Mesenchymal stem cell (in vitro differentiated cells and primary cell): Measurements from ENCODE around the gene SPEN.

Experiments used
- DNase-seq: peaks from one replicate; pipeline ENCODE4 v3.0.0-alpha.2; 2013
- H2AFZ ChIP-seq: one replicate; pipeline ENCODE4 v1.6.1; 2013; ENCODE audit warnings: low read depth, mild to moderate bottlenecking, control low read depth, inconsistent platforms, low read length, moderate library complexity
- H2AK5ac ChIP-seq: 2 replicates; pipeline ENCODE4 v1.6.1; 2013; ENCODE audit warnings: low read length, moderate library complexity, mild to moderate bottlenecking, inconsistent platforms; ENCODE audit not compliant: severe bottlenecking
- H2BK120ac ChIP-seq: one replicate; pipeline ENCODE4 v1.6.1; 2013; ENCODE audit warnings: low read depth, mild to moderate bottlenecking, inconsistent platforms, low read length, moderate library complexity
- H2BK12ac ChIP-seq, 2 experiments: one replicate each; pipeline ENCODE4 v1.6.1; 2013; ENCODE audit warnings: inconsistent platforms in 2 of 2, low read length in 2 of 2, mild to moderate bottlenecking in 2 of 2, moderate library complexity in 2 of 2, control low read depth in 1 of 2
- H2BK15ac ChIP-seq: one replicate; pipeline ENCODE4 v1.6.1; 2013; ENCODE audit warnings: mild to moderate bottlenecking, low read depth, inconsistent platforms; ENCODE audit not compliant: poor library complexity, severe bottlenecking
- H2BK5ac ChIP-seq: 2 replicates; pipeline ENCODE4 v1.6.1; 2013; ENCODE audit warnings: low read depth, mild to moderate bottlenecking, low read length, control low read depth, inconsistent platforms; ENCODE audit not compliant: poor library complexity, severe bottlenecking
- H3K14ac ChIP-seq, 2 experiments: one replicate each; pipeline ENCODE4 v1.6.1; 2013; ENCODE audit warnings: inconsistent platforms in 2 of 2, low read length in 2 of 2, control low read depth in 1 of 2, mild to moderate bottlenecking in 1 of 2, moderate library complexity in 1 of 2
- H3K18ac ChIP-seq, 2 experiments: one replicate each; pipeline ENCODE4 v1.6.1; 2013; ENCODE audit warnings: inconsistent platforms in 2 of 2, low read length in 2 of 2, control low read depth in 1 of 2, low read depth in 1 of 2, mild to moderate bottlenecking in 1 of 2
- H3K23ac ChIP-seq, 2 experiments: one replicate each; pipeline ENCODE4 v1.6.1; 2013; ENCODE audit warnings: inconsistent platforms in 2 of 2, low read length in 2 of 2, mild to moderate bottlenecking in 2 of 2, moderate library complexity in 2 of 2, control low read depth in 1 of 2
- H3K27ac ChIP-seq: 2 replicates; pipeline ENCODE4 v1.5.1; 2013; ENCODE audit warnings: mild to moderate bottlenecking, moderate library complexity, low read length, control low read depth, inconsistent platforms; ENCODE audit not compliant: poor library complexity, severe bottlenecking
- H3K27me3 ChIP-seq, 2 experiments: 2 replicates each; pipeline versions ENCODE4 v1.6.1 to v1.7.0; 2013; ENCODE audit warnings: low read length in 2 of 2, mild to moderate bottlenecking in 2 of 2, moderate library complexity in 2 of 2, control low read depth in 1 of 2, inconsistent platforms in 1 of 2; ENCODE audit not compliant: control insufficient read depth in 1 of 2, insufficient read depth in 1 of 2
- H3K36me3 ChIP-seq, 2 experiments: 2 replicates each; pipeline versions ENCODE4 v1.6.1 to v1.7.0; 2013; ENCODE audit warnings: low read length in 2 of 2, control low read depth in 1 of 2, inconsistent platforms in 1 of 2, low read depth in 1 of 2, mild to moderate bottlenecking in 1 of 2; ENCODE audit not compliant: insufficient read depth in 2 of 2, control insufficient read depth in 1 of 2
- H3K4ac ChIP-seq, 2 experiments: one replicate each; pipeline ENCODE4 v1.6.1; 2013; ENCODE audit warnings: inconsistent platforms in 2 of 2, low read length in 2 of 2, mild to moderate bottlenecking in 2 of 2, moderate library complexity in 2 of 2, control low read depth in 1 of 2, low read depth in 1 of 2
- H3K4me1 ChIP-seq: 2 replicates; pipeline ENCODE4 v1.6.1; 2013; ENCODE audit warnings: low read depth, low read length, control low read depth; ENCODE audit not compliant: control insufficient read depth, insufficient read depth
- H3K4me2 ChIP-seq: 2 replicates; pipeline ENCODE4 v1.6.1; 2013; ENCODE audit warnings: low read length, mild to moderate bottlenecking, inconsistent platforms; ENCODE audit not compliant: poor library complexity, severe bottlenecking
- H3K4me3 ChIP-seq, 2 experiments: 2 replicates each; pipeline versions ENCODE4 v1.5.1 to v1.7.0; 2013; ENCODE audit warnings: low read length in 2 of 2, mild to moderate bottlenecking in 2 of 2, control low read depth in 1 of 2, low read depth in 1 of 2; ENCODE audit not compliant: insufficient read depth in 1 of 2
- H3K79me1 ChIP-seq: replicated peaks from 2 replicates; pipeline ENCODE4 v1.6.1; 2013; ENCODE audit warnings: mild to moderate bottlenecking, control low read depth, low read length, inconsistent platforms; ENCODE audit not compliant: poor library complexity, severe bottlenecking
- H3K9ac ChIP-seq: 2 replicates; pipeline ENCODE4 v1.7.0; 2013; ENCODE audit warnings: mild to moderate bottlenecking, low read length, moderate library complexity
- H3K9me3 ChIP-seq: 2 replicates; pipeline ENCODE4 v1.7.0; 2013; ENCODE audit warnings: mild to moderate bottlenecking, low read length; ENCODE audit not compliant: control insufficient read depth
- H4K8ac ChIP-seq: one replicate; pipeline ENCODE4 v1.6.1; 2013; ENCODE audit warnings: inconsistent platforms, mild to moderate bottlenecking, low read length, moderate library complexity
- H4K91ac ChIP-seq: one replicate; pipeline ENCODE4 v1.6.1; 2013; ENCODE audit warnings: mild to moderate bottlenecking, low read length, inconsistent platforms
- WGBS: methylation state at CpG from one replicate; pipeline ENCODE4 v1.1.7; 2013; ENCODE audit warnings: mixed read lengths; 5-methylcytosine and 5-hydroxymethylcytosine counted together

SPEN gene

DNA sequence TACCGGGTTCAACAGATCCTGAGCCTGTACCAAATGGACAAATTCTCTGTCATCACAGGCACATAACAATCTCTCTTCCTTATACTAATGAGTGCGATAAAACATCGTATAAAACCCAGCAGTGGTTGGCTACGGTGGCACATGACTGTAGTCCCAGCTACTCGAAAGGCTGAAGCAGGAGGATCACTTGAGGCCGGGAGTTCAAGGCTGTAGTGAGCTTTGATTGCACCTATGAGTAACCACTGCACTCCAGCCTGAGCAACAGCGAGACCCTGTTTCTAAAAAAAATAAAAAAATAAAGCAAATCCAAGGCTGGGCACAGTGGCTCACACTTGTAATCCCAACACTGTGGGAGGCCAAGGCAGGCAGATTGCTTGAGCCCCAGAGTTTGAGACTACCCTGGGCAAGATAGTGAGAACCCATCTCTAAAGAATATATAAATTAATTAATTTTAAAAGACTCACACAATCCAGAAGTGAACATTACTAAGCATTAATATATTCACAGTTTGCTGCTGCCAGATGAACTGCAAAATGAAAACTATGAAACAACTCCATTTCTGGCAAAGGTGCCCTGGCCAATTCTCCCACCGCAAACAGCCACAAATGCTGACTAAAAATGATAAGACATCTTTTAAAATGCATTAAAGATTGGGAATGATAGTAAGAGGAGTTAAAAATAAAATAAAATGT lies 115.3 kb downstream of the SPEN start:
- no peak overlapping the region for H4K8ac ChIP-seq
- H3K9ac ChIP-seq: peak overlapping the region; percentile 53
- no peak overlapping the region for H2BK12ac ChIP-seq
- peaks cover 19% of the 10 kb centered on the region for H3K79me1 ChIP-seq
- H3K4me1 ChIP-seq: peaks cover 35% of the 10 kb centered on the region
- peaks cover 9 to 13% of the 10 kb centered on the region in 2 experiments for H3K36me3 ChIP-seq
- H2BK5ac ChIP-seq: no peak overlapping the region
- no peak overlapping the region for H3K4me2 ChIP-seq
- H3K9me3 ChIP-seq: no peaks in the 10 kb centered on the region
- no peaks in the 10 kb centered on the region for H3K27me3 ChIP-seq
- H3K18ac ChIP-seq: no peak overlapping the region
- H2AK5ac ChIP-seq: no peak overlapping the region
- no peak overlapping the region for H3K23ac ChIP-seq
- H2AFZ ChIP-seq: no peak overlapping the region
- no peak overlapping the region for H3K4ac ChIP-seq
- WGBS: 98% methylated on average over 6 of the region's 8 CpGs
- H3K4me3 ChIP-seq: no peak overlapping the region
- H3K14ac ChIP-seq: no peak overlapping the region
- no peak for DNase-seq
- no peak overlapping the region for H3K27ac ChIP-seq
- no peak overlapping the region for H4K91ac ChIP-seq
- no peak overlapping the region for H2BK15ac ChIP-seq
- H2BK120ac ChIP-seq: no peak overlapping the region

DNA sequence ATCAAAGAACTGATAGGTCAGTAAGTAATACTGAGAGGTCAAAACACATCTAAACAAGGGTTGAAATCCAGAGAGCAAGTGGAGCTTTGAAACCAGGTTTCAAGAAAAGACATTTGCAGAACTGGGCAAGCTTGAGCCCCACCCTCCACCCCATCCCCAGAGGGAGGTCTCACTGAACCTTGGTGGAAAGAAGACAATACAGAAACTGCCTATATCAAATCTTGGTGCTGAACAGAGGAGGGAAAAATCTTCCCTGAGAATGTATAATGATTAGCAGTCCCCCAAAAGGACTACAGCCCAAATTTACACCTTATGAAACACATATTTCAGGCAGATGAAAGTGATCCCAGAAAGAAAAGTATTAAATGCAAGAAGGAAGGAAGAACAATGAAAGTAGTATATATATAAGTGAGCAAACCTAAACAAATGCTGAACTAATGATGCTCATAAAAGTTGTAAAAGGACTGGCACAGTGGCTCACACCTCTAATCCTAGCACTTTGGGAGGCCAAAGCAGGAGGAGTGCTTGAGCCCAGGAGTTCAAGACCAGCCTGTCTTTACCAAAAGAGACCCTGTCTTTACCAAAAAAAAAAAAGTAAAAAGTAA lies 116.0 kb downstream of the SPEN start:
- Histone ChIP-seq H4K8ac (no peak overlapping the region), H2BK120ac (no peak overlapping the region), H3K14ac (no peak overlapping the region), H3K79me1 (peaks cover 22% of the 10 kb centered on the region), H3K18ac (peak overlapping the region in 1 of 2 experiments; percentile 72), H2BK5ac (no peak overlapping the region), H3K27ac (no peak overlapping the region), H3K27me3 (no peaks in the 10 kb centered on the region), H3K4me2 (no peak overlapping the region), H3K23ac (no peak overlapping the region), H3K4me3 (no peak overlapping the region), H3K9ac (peak overlapping the region; percentile 53), H3K4me1 (peaks cover 31% of the 10 kb centered on the region), H2BK15ac (no peak overlapping the region), H3K4ac (no peak overlapping the region), H2AK5ac (no peak overlapping the region), H4K91ac (no peak overlapping the region), H3K36me3 (peaks cover 15 to 18% of the 10 kb centered on the region in 2 experiments), H2AFZ (no peak overlapping the region), H2BK12ac (no peak overlapping the region), H3K9me3 (no peaks in the 10 kb centered on the region)
- DNase-seq: no peak

DNA sequence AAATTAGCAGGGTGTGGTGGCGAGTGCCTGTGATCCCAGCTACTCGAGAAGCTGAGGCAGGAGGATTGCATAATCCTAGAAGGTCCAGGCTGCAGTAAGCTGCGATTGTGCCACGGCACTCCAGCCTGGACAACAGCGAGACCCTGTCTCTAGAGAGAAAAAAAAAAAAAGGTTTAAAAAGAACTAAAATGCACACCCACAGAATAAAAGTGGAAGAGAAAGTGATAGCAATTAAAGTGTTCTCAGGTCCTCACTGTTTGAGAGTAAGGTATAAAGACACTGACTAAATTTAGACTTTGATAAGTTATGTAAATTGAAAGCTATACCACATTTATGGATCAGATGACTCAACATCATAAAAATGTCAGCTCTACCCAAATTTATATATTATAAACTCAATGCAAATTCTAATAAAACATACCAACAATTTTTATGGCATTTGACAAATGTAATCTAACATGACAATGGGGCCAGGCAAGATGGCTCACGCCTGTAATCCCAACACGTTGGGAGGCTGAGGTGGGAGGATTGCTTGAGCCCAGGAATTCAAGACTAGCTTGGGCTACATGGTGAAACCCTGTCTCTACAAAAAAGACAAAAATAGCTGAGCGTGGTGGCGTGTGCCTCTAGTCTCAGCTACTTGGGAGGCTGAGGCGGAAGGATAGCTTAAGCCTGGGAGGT lies 116.6 kb downstream of the SPEN start:
- Histone ChIP-seq H2BK5ac (no peak overlapping the region), H2BK120ac (no peak overlapping the region), H3K27me3 (no peaks in the 10 kb centered on the region), H3K27ac (no peak overlapping the region), H4K91ac (no peak overlapping the region), H3K4me1 (peaks cover 27% of the 10 kb centered on the region), H3K18ac (peak overlapping the region in 1 of 2 experiments; percentile 72), H2AFZ (no peak overlapping the region), H3K36me3 (peaks cover 22 to 24% of the 10 kb centered on the region in 2 experiments), H3K4ac (no peak overlapping the region), H3K23ac (no peak overlapping the region), H3K79me1 (peaks cover 23% of the 10 kb centered on the region), H2BK15ac (no peak overlapping the region), H3K9ac (peak overlapping the region; percentile 53), H3K9me3 (peaks cover 6% of the 10 kb centered on the region), H3K4me2 (no peak overlapping the region), H2BK12ac (no peak overlapping the region), H3K4me3 (no peak overlapping the region), H4K8ac (no peak overlapping the region), H2AK5ac (no peak overlapping the region), H3K14ac (no peak overlapping the region)
- WGBS: 91% methylated on average over 10 of the region's 10 CpGs
- DNase-seq: peak; percentile 34

DNA sequence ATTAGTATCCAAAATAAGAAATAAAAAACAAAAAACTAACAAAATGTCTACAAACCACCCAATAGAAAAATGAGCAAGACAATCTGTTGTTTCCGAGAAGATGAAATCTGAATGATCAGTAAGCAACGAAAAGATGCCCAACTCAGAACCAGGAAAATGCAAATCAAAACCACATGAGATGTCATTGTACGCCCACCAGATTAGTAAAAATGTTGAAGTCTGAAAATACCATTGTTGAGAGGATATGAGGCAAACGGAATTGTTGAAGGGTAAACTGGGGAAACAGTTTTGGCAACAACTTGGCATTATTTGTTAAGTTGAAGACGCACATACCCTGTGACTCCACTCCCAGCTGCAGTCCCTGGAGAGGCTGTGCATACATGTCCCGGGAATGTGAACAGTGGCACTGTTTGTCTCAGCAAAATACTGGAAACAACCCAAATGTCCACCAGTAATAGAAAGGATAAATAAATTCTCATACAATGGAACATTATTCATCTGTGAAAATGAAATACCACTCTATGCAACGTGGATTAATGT lies 117.8 kb downstream of the SPEN start:
- Histone ChIP-seq H3K79me1 (peaks cover 27% of the 10 kb centered on the region), H3K27ac (peak overlapping the region; percentile 28), H2AFZ (no peak overlapping the region), H2BK120ac (no peak overlapping the region), H4K8ac (no peak overlapping the region), H2BK5ac (no peak overlapping the region), H3K36me3 (peaks cover 31% of the 10 kb centered on the region in 2 experiments), H3K9me3 (peaks cover 6% of the 10 kb centered on the region), H3K4ac (no peak overlapping the region), H3K9ac (peak overlapping the region; percentile 79), H3K23ac (no peak overlapping the region), H3K4me2 (no peak overlapping the region), H3K14ac (no peak overlapping the region), H4K91ac (no peak overlapping the region), H2AK5ac (no peak overlapping the region), H2BK12ac (no peak overlapping the region), H3K4me1 (peaks cover 24% of the 10 kb centered on the region), H2BK15ac (no peak overlapping the region), H3K27me3 (no peaks in the 10 kb centered on the region), H3K4me3 (peak overlapping the region in 1 of 2 experiments; percentile 34), H3K18ac (no peak overlapping the region)
- 80% methylated on average over 5 of the region's 7 CpGs for WGBS
- peak; percentile 63 for DNase-seq
